CD8-positive, alpha-beta memory T cell (primary cell): ENCODE data around the gene ZBTB1. TPM values are rescaled to one million over a fixed set of nuclear protein-coding genes. Genes with fewer than 3 reads are reported as not detected.

Experiments
- CTCF ChIA-PET: fragments of 350-600 bp; sonication (Branson Sonifier 250); formaldehyde crosslinking; loops from one replicate; lab custom pipeline; 2021; ENCODE audit warnings: antibody characterized with exemption; lab: Charles Lee
- POLR2A ChIA-PET: fragments of 350-600 bp; sonication (Branson Sonifier 250); formaldehyde crosslinking; loops from one replicate; lab custom pipeline; 2021; ENCODE audit warnings: antibody characterized with exemption; lab: Charles Lee
- DNase-seq, 5 donors: peaks; one replicate each; pipeline versions ENCODE4 v3.0.0 to v3.0.0-alpha.2; 2020 to 2022; ENCODE audit warnings: mixed read lengths in 1 of 5
- H3K27ac ChIP-seq: one replicate; pipeline ENCODE4 v1.7.0; 2013; ENCODE audit warnings: low read depth, mild to moderate bottlenecking, low read length, moderate library complexity
- H3K27me3 ChIP-seq: 2 replicates; pipeline ENCODE4 v1.7.0; 2013; ENCODE audit warnings: low read length, mild to moderate bottlenecking; ENCODE audit not compliant: insufficient read depth, poor library complexity, severe bottlenecking
- H3K36me3 ChIP-seq: 2 replicates; pipeline ENCODE4 v1.7.0; 2013; ENCODE audit warnings: mild to moderate bottlenecking, low read length, moderate library complexity; ENCODE audit not compliant: insufficient read depth
- H3K4me1 ChIP-seq: 2 replicates; pipeline ENCODE4 v1.7.0; 2013; ENCODE audit warnings: mild to moderate bottlenecking, low read length, moderate library complexity; ENCODE audit not compliant: insufficient read depth
- H3K4me3 ChIP-seq: 2 replicates; pipeline ENCODE4 v1.7.0; 2013; ENCODE audit warnings: mild to moderate bottlenecking, low read length
- H3K9me3 ChIP-seq: 2 replicates; pipeline ENCODE4 v1.7.0; 2013; ENCODE audit warnings: mild to moderate bottlenecking, low read length
- H3K27ac Mint-ChIP-seq, 8 donors: one replicate each; pipeline ENCODE4 v1.8.0; 2020 to 2021; ENCODE audit warnings: mixed read lengths in 8 of 8, mild to moderate bottlenecking in 6 of 8, inconsistent platforms in 3 of 8, moderate library complexity in 3 of 8
- H3K27me3 Mint-ChIP-seq, 2 donors: one replicate each; pipeline ENCODE4 v1.8.0; 2020 to 2021; ENCODE audit warnings: mixed read lengths in 2 of 2, mild to moderate bottlenecking in 1 of 2, moderate library complexity in 1 of 2
- H3K36me3 Mint-ChIP-seq, 3 donors: one replicate each; pipeline ENCODE4 v1.8.0; 2020 to 2021; ENCODE audit warnings: mixed read lengths in 3 of 3, inconsistent platforms in 1 of 3, mild to moderate bottlenecking in 1 of 3
- H3K4me1 Mint-ChIP-seq, 3 donors: one replicate each; pipeline ENCODE4 v1.8.0; 2020 to 2021; ENCODE audit warnings: mixed read lengths in 3 of 3, inconsistent platforms in 1 of 3, mild to moderate bottlenecking in 1 of 3
- H3K4me3 Mint-ChIP-seq, 7 donors: one replicate each; pipeline ENCODE4 v1.8.0; 2020 to 2021; ENCODE audit warnings: mixed read lengths in 7 of 7, mild to moderate bottlenecking in 6 of 7, moderate library complexity in 4 of 7, inconsistent platforms in 2 of 7
- H3K9me3 Mint-ChIP-seq, 5 donors: one replicate each; pipeline ENCODE4 v1.8.0; 2020 to 2022; ENCODE audit warnings: mixed read lengths in 5 of 5, mild to moderate bottlenecking in 3 of 5, moderate library complexity in 2 of 5, inconsistent platforms in 1 of 5
- polyA plus RNA-seq: library from polyadenylated mRNA; unstranded; fragments of 300-500 nt; fragmentation: Illumina TruSeq; gene quantifications from one replicate; pipeline ENCODE4 v1.2.3, GENCODE V29; 2021
- total RNA-seq, 2 experiments: library from RNA; stranded (reverse); gene quantifications; one replicate each; pipeline ENCODE4 v1.2.3, GENCODE V29; 2021

ZBTB1 gene
- total RNA-seq, result 10 to 100 TPM; 48.2 to 48.4 TPM
- 51.7 TPM for polyA plus RNA-seq

GRCh38 chr14:64504310-64504896 lies at the start of gene ZBTB1:
TSS of gene ZBTB1 (plus strand) at chr14:64504770. CDS start at chr14:64521505, 16,735 bp downstream.
- H3K27ac ChIP-seq, result peak within 1 kb of the TSS; percentile 99
- no peaks in the 10 kb centered on the region for H3K9me3 ChIP-seq
- Mint-ChIP-seq H3K4me1 (peaks cover 65 to 79% (median 72%) of the 10 kb centered on the region in 3 donors), H3K27me3 (peaks cover 0 to 4% of the 10 kb centered on the region in 2 donors), H3K27ac (peak within 1 kb of the TSS; percentile 97 to 100 (median 100)), H3K4me3 (peak within 1 kb of the TSS; percentile 93 to 99 (median 95)), H3K36me3 (peaks cover 0 to 44% (median 6%) of the 10 kb centered on the region in 3 donors), H3K9me3 (peaks cover 0 to 2% (median 0%) of the 10 kb centered on the region in 5 donors)
- POLR2A ChIA-PET, result interaction anchor here (0.5 to 2.0 kb wide), 14 partner anchors 9 to 863 kb away, joined by 3 to 18 read pairs (median 4); partner anchors contain the start of genes AKAP5, HSPA2, MTHFD1 and WDR89
- H3K27me3 ChIP-seq, result no peaks in the 10 kb centered on the region
- peak within 1 kb of the TSS; percentile 82 for H3K4me3 ChIP-seq
- peaks cover 58% of the 10 kb centered on the region for H3K4me1 ChIP-seq
- no peaks in the 10 kb centered on the region for H3K36me3 ChIP-seq
- DNase-seq, result peak; percentile 79 to 93 (median 91)
- CTCF ChIA-PET, result interaction anchor here (0.5 to 2.2 kb wide), 7 partner anchors 10 to 145 kb away, joined by 3 to 11 read pairs (median 5); partner anchors contain the start of gene HSPA2

- Histone ChIP-seq H3K36me3 (no peaks in the 10 kb centered on the region), H3K4me1 (no peaks in the 10 kb centered on the region), H3K27me3 (no peaks in the 10 kb centered on the region), H3K4me3 (no peak overlapping the region), H3K27ac (no peak overlapping the region), H3K9me3 (no peaks in the 10 kb centered on the region)
- Mint-ChIP-seq H3K27ac (peak overlapping the region in 6 of 8 donors; percentile 0 to 70 (median 28)), H3K27me3 (no peaks in the 10 kb centered on the region), H3K4me1 (peaks cover 12 to 42% (median 39%) of the 10 kb centered on the region in 3 donors), H3K4me3 (no peak overlapping the region), H3K9me3 (no peaks in the 10 kb centered on the region), H3K36me3 (peaks cover 1 to 30% (median 3%) of the 10 kb centered on the region in 3 donors)
- ChIA-PET POLR2A (interaction anchor here (1.4 to 1.5 kb wide), 2 partner anchors 11 to 80 kb away, joined by 3 to 6 read pairs; no protein-coding TSS in a partner anchor), CTCF (interaction anchor here (0.8 to 0.9 kb wide), 2 partner anchors 19 to 30 kb away, joined by 3 to 4 read pairs; no protein-coding TSS in a partner anchor)
- no peak for DNase-seq
These were observed 45.0 kb upstream of the ZBTB1 start for GRCh38 chr14:64459405-64460136.

- CTCF ChIA-PET, result interaction anchor here (1.0 to 1.5 kb wide), 2 partner anchors 17 to 31 kb away, joined by 3 read pairs; no protein-coding TSS in a partner anchor
- Mint-ChIP-seq H3K4me3 (no peak overlapping the region), H3K4me1 (peaks cover 21 to 50% (median 42%) of the 10 kb centered on the region in 3 donors), H3K9me3 (no peaks in the 10 kb centered on the region), H3K36me3 (peaks cover 1 to 20% (median 3%) of the 10 kb centered on the region in 3 donors), H3K27me3 (no peaks in the 10 kb centered on the region), H3K27ac (peak overlapping the region in 5 of 8 donors; percentile 23 to 62 (median 42))
- POLR2A ChIA-PET, result interaction anchor here (0.5 kb wide), 1 partner anchor 83 kb away, joined by 7 read pairs; no protein-coding TSS in a partner anchor
- H3K27me3 ChIP-seq, result no peaks in the 10 kb centered on the region
- H3K9me3 ChIP-seq, result no peaks in the 10 kb centered on the region
- no peaks in the 10 kb centered on the region for H3K36me3 ChIP-seq
- peaks cover 7% of the 10 kb centered on the region for H3K4me1 ChIP-seq
- DNase-seq, result no peak
- H3K4me3 ChIP-seq, result no peak overlapping the region
- no peak overlapping the region for H3K27ac ChIP-seq
These were observed 43.3 kb upstream of the ZBTB1 start for GRCh38 chr14:64461221-64461620.

- Histone ChIP-seq H3K36me3 (no peaks in the 10 kb centered on the region), H3K9me3 (no peaks in the 10 kb centered on the region), H3K4me1 (peaks cover 10% of the 10 kb centered on the region), H3K4me3 (no peak overlapping the region), H3K27ac (no peak overlapping the region), H3K27me3 (no peaks in the 10 kb centered on the region)
- POLR2A ChIA-PET, result interaction anchor here (1.0 kb wide), 1 partner anchor 15 kb away, joined by 3 read pairs; no protein-coding TSS in a partner anchor
- H3K27me3 Mint-ChIP-seq, result no peaks in the 10 kb centered on the region
- H3K36me3 Mint-ChIP-seq, result peaks cover 3 to 17% (median 3%) of the 10 kb centered on the region in 3 donors
- peaks cover 30 to 54% (median 53%) of the 10 kb centered on the region in 3 donors for H3K4me1 Mint-ChIP-seq
- peak overlapping the region in 3 of 8 donors; percentile 32 to 55 (median 33) for H3K27ac Mint-ChIP-seq
- H3K9me3 Mint-ChIP-seq, result no peaks in the 10 kb centered on the region
- H3K4me3 Mint-ChIP-seq, result peak overlapping the region in 3 of 7 donors; percentile 15 to 42 (median 37)
- CTCF ChIA-PET, result interaction anchor here (0.9 to 2.3 kb wide), 6 partner anchors 10 to 47 kb away, joined by 3 to 8 read pairs (median 4); no protein-coding TSS in a partner anchor
- no peak for DNase-seq
These were observed 41.4 kb upstream of the ZBTB1 start for GRCh38 chr14:64463195-64463594.

- Mint-ChIP-seq H3K4me3 (peak overlapping the region in 3 of 7 donors; percentile 24 to 96 (median 82)), H3K27me3 (no peaks in the 10 kb centered on the region), H3K27ac (peak overlapping the region in 1 of 8 donors; percentile 35), H3K36me3 (peaks cover 3 to 15% (median 3%) of the 10 kb centered on the region in 3 donors), H3K4me1 (peaks cover 32 to 61% (median 56%) of the 10 kb centered on the region in 3 donors), H3K9me3 (no peaks in the 10 kb centered on the region)
- no peaks in the 10 kb centered on the region for H3K27me3 ChIP-seq
- CTCF ChIA-PET, result interaction anchor here (1.4 to 2.3 kb wide), 3 partner anchors 14 to 47 kb away, joined by 3 to 7 read pairs (median 7); no protein-coding TSS in a partner anchor
- no peak overlapping the region for H3K27ac ChIP-seq
- H3K9me3 ChIP-seq, result no peaks in the 10 kb centered on the region
- DNase-seq, result no peak
- H3K4me1 ChIP-seq, result peaks cover 10% of the 10 kb centered on the region
- H3K4me3 ChIP-seq, result no peak overlapping the region
- POLR2A ChIA-PET, result interaction anchor here (1.5 kb wide), 1 partner anchor 41 kb away, joined by 4 read pairs; no protein-coding TSS in a partner anchor
- H3K36me3 ChIP-seq, result no peaks in the 10 kb centered on the region
These were observed 40.7 kb upstream of the ZBTB1 start for GRCh38 chr14:64463873-64464272.

- H3K4me1 Mint-ChIP-seq, result peaks cover 31 to 58% (median 57%) of the 10 kb centered on the region in 3 donors
- H3K4me3 Mint-ChIP-seq, result peak overlapping the region; percentile 82 to 96 (median 91)
- H3K9me3 Mint-ChIP-seq, result no peaks in the 10 kb centered on the region
- no peak for DNase-seq
- POLR2A ChIA-PET, result interaction anchor here (1.5 kb wide), 1 partner anchor 40 kb away, joined by 4 read pairs; no protein-coding TSS in a partner anchor
- no peaks in the 10 kb centered on the region for H3K27me3 Mint-ChIP-seq
- CTCF ChIA-PET, result interaction anchor here (1.4 to 2.3 kb wide), 3 partner anchors 15 to 46 kb away, joined by 3 to 7 read pairs (median 7); no protein-coding TSS in a partner anchor
- H3K36me3 Mint-ChIP-seq, result peaks cover 0 to 14% (median 3%) of the 10 kb centered on the region in 3 donors
- peaks cover 10% of the 10 kb centered on the region for H3K4me1 ChIP-seq
- no peaks in the 10 kb centered on the region for H3K27me3 ChIP-seq
- no peaks in the 10 kb centered on the region for H3K36me3 ChIP-seq
- H3K9me3 ChIP-seq, result no peaks in the 10 kb centered on the region
- H3K27ac ChIP-seq, result no peak overlapping the region
- H3K4me3 ChIP-seq, result peak overlapping the region; percentile 38
- peak overlapping the region; percentile 46 to 90 (median 80) for H3K27ac Mint-ChIP-seq
These were observed 39.9 kb upstream of the ZBTB1 start for GRCh38 chr14:64464651-64465050.

- H3K27me3 ChIP-seq, result no peaks in the 10 kb centered on the region
- Mint-ChIP-seq H3K27me3 (no peaks in the 10 kb centered on the region), H3K36me3 (peaks cover 0 to 12% (median 3%) of the 10 kb centered on the region in 3 donors), H3K9me3 (no peaks in the 10 kb centered on the region), H3K4me3 (peak within 1 kb of the TSS; percentile 88 to 96 (median 91)), H3K27ac (peak within 1 kb of the TSS; percentile 46 to 92 (median 86)), H3K4me1 (peaks cover 31 to 56% (median 51%) of the 10 kb centered on the region in 3 donors)
- CTCF ChIA-PET, result interaction anchor here (1.0 to 2.3 kb wide), 7 partner anchors 12 to 45 kb away, joined by 3 to 8 read pairs (median 5); no protein-coding TSS in a partner anchor
- peak; percentile 62 to 78 (median 66) for DNase-seq
- H3K27ac ChIP-seq, result no peak within 1 kb of the TSS
- H3K9me3 ChIP-seq, result no peaks in the 10 kb centered on the region
- POLR2A ChIA-PET, result interaction anchor here (1.5 to 1.7 kb wide), 2 partner anchors 39 to 40 kb away, joined by 4 to 15 read pairs; partner anchors contain the start of gene ZBTB1
- H3K36me3 ChIP-seq, result no peaks in the 10 kb centered on the region
- peak within 1 kb of the TSS; percentile 49 for H3K4me3 ChIP-seq
- H3K4me1 ChIP-seq, result peaks cover 10% of the 10 kb centered on the region
These were observed 39.3 kb upstream of the ZBTB1 start, which contains the start of gene AKAP5 for GRCh38 chr14:64465191-64465822. TSS of gene AKAP5 (plus strand) at chr14:64465499. CDS start at chr14:64468395, 2,896 bp downstream.
